Activated CD8-positive, alpha-beta memory T cell treated with anti-CD3 and anti-CD28 coated beads for 1 hour (primary cell): ENCODE measurements around the gene CCNL1.

Source experiments
- DNase-seq, 2 donors: peaks; one replicate each; pipeline ENCODE4 v3.0.0-alpha.2; 2020; ENCODE audit warnings: low read depth in 1 of 2; ENCODE audit errors: extremely low read depth in 1 of 2

Gene CCNL1

GRCh38 chr3:157147099-157147803, 12.7 kb downstream of the CCNL1 start:
- DNase-seq: no peak

DNA sequence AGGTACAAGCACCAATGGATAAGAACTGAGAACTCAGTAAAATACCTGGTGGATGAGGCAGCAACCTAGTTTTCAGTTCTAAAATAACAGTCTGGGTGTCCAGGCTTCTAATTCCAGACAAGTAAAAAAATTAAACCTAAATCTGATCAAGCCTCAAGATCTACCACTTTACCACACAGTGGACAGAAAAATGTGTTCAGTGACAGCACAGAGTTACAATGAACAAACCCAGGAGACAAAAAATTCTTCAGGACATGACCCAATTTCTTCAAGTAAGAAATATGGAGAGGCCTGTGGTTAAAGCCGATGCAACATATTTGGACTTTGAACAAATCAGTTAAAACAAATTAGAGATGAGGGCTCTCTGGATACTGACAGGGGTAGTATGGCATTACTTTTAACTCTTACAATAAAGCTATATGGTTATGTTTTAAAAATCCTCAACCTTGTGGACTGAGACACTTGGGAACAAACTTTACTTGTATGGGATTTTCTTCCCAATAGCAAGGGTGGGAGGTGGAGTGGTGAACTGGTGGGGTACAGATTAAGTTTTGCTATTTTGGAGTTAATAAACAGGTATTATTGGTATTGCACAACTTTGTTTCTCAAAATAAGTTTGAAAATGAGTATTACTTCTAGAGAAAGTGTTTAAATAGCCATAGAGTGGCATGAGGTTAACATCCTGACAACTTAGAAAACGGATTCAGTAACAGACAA, 14.2 kb downstream of the CCNL1 start:
- no peak for DNase-seq

DNA sequence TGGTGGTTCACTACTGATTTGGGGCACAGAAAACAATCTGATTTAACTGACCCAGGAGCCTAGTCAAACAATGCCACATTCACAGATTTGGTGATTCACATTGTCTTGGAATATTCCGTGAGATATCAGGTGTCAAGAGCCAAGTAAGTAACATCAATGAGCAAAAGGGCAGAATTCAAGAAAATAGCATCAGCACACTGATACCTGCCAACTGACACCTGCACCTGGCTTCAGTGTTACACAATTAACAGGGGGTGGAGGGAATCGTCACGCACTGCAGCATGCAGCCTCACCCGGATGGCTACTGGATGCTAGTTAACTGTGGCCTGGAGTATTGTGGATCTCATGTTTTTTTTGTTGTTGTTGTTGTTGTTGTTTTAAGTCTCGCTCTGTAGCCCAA, 17.6 kb downstream of the CCNL1 start:
- no peak for DNase-seq

- DNase-seq: no peak
Measured at GRCh38 chr3:157139938-157140534, 19.9 kb downstream of the CCNL1 start.

DNA sequence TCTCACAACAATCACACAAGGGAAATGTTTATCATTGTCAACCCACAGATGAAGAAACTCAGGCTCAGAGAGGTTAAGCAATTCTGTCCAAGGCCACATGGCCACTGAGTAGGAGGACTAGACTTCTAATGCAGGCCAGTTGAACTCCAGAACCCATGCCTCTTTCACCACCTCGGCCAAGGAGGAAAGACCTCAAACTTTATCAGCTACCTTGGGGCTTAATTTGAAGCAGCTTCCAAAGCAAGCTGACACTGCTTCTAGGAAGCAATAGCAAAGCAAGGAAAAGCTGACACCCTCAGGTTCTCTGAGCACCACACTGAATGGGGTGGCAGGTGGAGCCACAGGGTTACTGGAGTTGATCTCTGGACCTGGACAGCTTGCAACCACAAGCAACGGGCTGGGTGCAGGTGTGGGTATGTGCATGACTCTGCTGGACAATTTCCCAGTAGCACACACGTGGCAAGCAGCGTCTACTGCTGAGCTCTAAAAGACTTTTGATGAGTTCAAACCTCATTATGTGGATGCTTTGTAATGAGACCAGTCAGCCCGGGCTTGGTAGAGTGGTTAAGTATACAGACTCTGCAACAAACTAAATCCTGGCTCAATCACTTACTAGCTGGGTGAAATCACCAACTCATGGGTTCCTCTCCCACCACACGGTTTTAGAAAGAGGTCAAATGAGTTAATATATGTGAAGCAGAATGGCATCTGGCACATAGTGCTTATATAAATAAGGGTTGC, 23.1 kb downstream of the CCNL1 start:
- DNase-seq: no peak

- DNase-seq: no peak
Measured at GRCh38 chr3:157135671-157136396, 24.1 kb downstream of the CCNL1 start.

- DNase-seq: no peak
Measured at GRCh38 chr3:157134620-157135191, 25.2 kb downstream of the CCNL1 start.

DNA sequence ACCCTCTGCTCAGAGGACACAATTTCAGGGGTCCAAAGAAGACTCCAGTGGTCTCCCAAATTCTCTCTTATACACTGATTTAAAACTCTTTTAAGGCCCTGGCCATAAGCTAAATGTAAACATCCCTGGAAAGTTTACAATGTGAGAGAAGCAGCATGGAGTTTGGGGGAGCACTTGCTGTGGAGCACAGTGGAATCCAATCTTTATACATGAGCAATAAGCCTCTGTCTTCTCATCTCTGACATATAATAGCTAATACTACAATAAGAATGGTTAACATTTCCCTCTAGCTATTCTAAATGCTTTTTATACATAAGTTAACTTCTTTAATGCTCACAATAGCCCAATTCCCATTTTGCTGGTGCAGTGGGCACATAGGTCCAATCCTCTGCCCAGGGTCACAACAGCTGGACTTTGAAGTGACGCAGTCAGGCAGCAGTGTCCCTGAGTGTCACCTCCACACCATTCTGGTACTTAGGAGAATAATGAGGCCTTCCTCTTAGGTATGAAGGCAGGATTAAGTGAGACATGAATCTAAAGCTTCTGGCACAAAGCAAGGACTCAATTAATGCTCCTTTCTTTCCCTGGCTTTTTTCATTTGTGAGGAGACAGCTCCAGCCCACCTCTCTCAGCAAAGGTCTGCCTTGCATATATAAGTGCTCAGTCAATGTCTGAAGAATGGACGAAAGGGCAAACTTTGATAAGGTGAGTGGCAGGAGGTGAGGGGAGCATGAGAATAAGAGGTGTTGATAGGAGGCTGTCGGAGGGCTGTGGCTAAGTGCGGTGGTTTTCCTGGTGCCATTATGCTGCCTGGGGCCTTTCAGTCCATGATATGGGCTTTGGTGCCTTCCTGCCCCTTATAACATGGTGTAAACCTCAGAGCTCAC, 26.3 kb downstream of the CCNL1 start:
- DNase-seq: no peak

DNA sequence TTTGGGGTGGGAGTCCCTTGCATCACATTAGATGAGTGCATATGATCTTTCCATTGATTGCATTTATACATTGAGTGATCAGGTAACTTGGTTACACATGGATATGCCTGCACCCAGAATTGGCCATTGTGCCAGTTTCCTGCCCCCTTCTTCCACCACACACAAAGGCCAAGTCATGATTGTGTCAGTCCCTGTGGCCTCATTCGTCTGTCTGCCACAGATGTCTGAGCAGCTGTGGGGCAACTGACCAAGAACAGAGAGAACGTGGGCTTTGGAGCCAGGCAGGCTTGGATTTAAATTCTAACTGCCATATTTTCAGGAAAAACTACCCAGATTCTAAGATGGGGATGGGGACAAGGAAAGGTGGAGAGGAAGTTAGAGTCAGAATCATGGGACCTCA, 27.0 kb downstream of the CCNL1 start:
- no peak for DNase-seq

GRCh38 chr3:157132341-157132740, 27.6 kb downstream of the CCNL1 start:
- no peak for DNase-seq

DNA sequence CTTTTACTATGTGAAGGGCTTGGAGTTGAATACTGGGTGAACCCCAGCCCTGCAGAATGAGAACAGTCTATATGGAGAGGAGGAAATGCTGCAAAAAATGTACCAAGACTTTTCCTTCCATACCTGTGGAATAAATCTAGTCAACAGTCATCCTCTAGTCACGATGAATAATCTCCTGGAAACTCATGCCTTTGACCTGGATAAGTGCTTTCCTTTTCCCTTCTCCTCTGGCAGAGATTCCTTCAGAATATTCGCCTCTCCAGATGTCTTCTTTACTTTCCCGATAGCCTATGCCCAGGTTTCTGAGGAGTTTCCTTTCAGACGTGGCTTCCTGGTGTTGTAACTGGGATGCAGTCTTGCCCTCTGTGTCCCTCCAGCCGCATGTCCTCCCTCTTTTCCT, 28.1 kb downstream of the CCNL1 start:
- DNase-seq: no peak

GRCh38 chr3:157130467-157131251, 29.3 kb downstream of the CCNL1 start:
- peak; percentile 52 to 76 for DNase-seq

DNA sequence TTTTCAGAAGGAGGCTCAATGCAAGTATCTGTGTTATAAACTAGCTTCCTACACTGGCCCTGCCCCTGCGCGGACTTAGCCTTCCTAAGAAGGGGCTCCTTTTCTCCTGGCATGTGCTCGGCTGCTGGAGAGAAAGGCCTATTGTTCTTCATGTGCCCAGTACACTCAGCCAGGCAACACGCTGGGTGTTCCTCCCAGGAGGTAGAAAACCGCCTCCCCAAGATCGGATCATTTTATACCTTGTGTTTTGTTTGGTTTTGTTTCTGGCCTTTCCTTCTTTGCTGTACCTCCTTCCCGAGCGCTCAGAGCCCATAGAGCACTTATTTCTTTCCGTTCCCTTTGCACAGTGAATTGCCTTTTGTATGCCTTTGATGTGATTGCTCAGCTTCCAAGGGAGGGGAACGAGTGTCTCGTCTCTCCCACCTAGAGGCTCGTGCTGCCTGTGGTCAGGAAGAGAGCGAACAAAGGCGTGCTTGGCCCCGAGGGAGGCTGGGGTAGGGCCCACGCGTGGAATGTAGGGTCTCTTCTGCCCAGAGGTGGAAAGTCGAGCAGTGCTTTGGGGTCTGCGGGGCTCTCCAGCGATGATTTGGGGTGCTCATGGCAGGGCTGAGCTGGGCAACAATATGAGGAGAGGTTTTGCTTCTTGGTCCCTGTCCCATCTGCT, 30.0 kb downstream of the CCNL1 start:
- no peak for DNase-seq

GRCh38 chr3:157128771-157129681, 30.9 kb downstream of the CCNL1 start:
- no peak for DNase-seq

DNA sequence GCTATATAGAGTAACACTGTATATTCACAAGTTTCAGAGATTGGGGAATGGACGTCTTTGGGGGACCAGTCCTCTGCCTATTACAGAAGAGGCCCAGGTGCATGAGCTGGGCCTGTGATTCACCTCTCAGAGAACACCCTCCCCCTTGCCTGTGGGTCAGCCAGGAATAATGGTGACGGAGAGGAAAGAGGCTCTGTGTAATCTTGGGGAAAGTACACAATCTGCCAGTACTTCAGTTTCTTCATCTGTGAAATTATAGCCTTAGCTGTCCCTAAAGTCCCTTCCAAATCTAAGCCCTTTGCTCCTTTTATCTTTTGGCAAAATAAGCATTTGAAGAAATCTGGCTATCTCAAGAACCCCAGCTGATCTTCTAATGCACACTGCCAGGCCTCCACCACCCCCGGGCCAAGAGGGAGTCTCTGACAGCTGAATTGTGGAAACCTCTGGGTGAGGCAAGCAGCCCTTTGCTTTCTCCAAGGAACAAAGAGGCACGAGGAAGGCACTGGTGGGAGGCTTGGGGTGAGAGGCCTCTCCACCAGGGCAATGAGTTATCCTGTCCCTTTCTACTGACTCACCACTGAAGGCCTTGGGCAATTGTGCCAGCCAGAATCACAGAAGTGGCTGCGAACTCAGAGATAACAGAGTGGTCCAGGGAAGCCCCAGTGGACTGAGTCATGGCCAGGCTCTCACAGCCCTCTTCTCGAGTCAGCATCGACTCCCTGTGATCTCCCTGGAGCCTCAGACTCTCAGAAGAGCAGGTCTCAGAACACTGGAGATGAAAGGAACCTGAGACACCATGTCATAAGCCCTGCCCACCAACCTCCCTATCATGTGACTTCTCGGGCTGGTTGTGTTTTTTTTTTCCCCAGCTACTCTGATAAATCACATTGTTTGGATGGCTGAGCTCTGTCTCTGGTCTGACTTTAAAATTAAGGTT, 31.8 kb downstream of the CCNL1 start:
- DNase-seq: peak; percentile 12 to 53

DNA sequence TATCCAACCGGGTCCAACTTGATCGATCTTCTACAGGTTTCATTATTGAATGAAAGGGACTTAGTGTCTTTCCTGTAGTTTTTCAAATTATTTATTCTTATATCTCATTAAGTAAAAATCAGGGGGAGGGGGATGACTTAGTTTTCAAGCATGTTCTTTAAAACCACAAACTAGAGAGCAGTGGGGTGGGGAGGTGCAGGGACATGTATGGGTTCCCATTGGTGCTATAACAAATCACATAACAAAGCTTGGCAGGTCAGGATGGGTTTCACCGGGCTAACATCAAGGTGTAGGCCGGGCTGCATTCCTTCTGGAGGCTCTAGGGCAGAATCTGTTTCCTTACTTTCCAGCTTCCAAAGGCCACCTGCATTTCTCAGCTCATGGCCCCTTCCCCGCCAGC, 32.7 kb downstream of the CCNL1 start:
- no peak for DNase-seq
